ENCODE data around the gene YAF2. TPM values are rescaled to one million over a fixed set of nuclear protein-coding genes. Genes with fewer than 3 reads are reported as not detected.

Gene YAF2
- total and polyA plus RNA-seq, 2 donors (not counting 3 experiments of a cell fraction or from before 2014, with no cell fraction given), result 6.9 to 29.2 TPM

DNA sequence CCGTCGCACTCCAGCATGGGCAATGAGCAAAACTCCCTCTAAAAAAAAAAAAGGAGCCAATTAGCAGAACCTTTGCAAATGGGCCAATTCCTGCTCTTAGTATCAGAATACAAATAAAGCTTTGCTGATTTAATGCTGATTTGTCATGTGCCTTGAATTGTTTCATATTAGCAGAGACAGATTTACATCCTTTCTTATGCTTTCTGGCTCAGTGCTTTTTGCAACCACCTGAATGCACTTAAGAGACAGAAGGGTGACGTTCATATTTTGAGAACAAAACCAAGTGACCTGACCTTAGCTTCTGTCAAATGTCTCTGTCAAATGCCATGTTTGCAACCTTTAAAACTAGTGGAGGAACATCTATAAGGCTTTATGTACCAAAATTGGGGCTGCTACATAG, 43.8 kb upstream of the YAF2 start:
- ChIA-PET POLR2A (no interaction called here), CTCF (interaction anchor here (1.4 kb wide), 1 partner anchor 16 kb away, joined by 4 read pairs; no protein-coding TSS in a partner anchor)
- H3K4me3 ChIP-seq (replicated peaks in 1 of 3; ENCODE audit: insufficient read depth in 1 of 3, low read depth in 1 of 3, low read length in 3 of 3), result no peak overlapping the region
- DNase-seq (ENCODE audit: low read depth, low spot score) (no peak), FAIRE-seq (no peak)
- no peaks in the 10 kb centered on the region for H3K9me1 ChIP-seq (replicated peaks; ENCODE audit: control insufficient read depth, extremely low read depth, insufficient read depth, low read length)
- intact Hi-C loops (cut with micrococcal nuclease), result no loop called here
- no peak overlapping the region for H3K4me2 ChIP-seq (ENCODE audit: insufficient read depth, low read length)
- H3K27ac ChIP-seq (ENCODE audit: insufficient read depth, low read depth, low read length), result no peak overlapping the region
- no TSS peak for BruUV-seq (replicated peaks)
- no peak for TF ChIP-seq MYC (IDR thresholded peaks at IDR 0.05; ENCODE audit: low read depth, low read length)
- H3K4me1 ChIP-seq (ENCODE audit: control insufficient read depth, extremely low read depth, insufficient read depth, low read length), result no peaks in the 10 kb centered on the region
- dilution Hi-C loops (cut with MboI; ENCODE audit: extremely low pct_ligation_motif_present, low sequenced_read_pairs), result no loop called here
- no peaks in the 10 kb centered on the region for H3K79me2 ChIP-seq (ENCODE audit: control insufficient read depth, insufficient read depth, low read length)
- peaks cover 4 to 5% of the 10 kb centered on the region in 2 experiments for H3K27me3 ChIP-seq (ENCODE audit: control insufficient read depth in 2 of 2, insufficient read depth in 2 of 2, low read length in 2 of 2)
- no peak overlapping the region for H2AFZ ChIP-seq (ENCODE audit: low read depth, low read length)
- no peaks in the 10 kb centered on the region for H3K36me3 ChIP-seq (ENCODE audit: control insufficient read depth in 2 of 2, extremely low read depth in 1 of 2, insufficient read depth in 2 of 2, low read length in 2 of 2)
- H4K20me1 ChIP-seq (replicated peaks; ENCODE audit: control insufficient read depth, extremely low read depth, insufficient read depth, low read length), result no peaks in the 10 kb centered on the region
- H3K9ac ChIP-seq (replicated peaks; ENCODE audit: extremely low read depth, insufficient read depth, low read length), result no peak overlapping the region
- no peaks in the 10 kb centered on the region for H3K9me3 ChIP-seq (replicated peaks; ENCODE audit: control insufficient read depth, insufficient read depth, low read length)

DNA sequence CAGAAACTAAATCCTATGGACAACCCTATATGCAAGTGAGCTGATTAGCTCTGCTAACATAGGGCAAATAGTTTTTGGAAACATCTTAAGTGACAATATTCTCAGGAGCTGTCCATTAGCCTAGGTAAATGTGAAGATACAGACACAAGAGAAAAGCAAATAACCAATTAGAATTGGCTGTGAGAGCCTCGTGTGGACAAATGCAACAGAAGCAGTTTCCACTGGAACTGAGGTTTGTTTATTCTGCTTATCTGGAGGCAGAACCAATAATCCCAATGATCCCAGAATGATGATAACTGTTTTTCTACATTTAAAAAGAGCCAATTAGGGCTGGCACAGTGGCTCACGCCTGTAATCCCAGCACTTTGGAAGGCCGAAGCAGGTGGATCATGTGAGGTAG, 43.2 kb upstream of the YAF2 start:
- dilution Hi-C loops (cut with MboI; ENCODE audit: extremely low pct_ligation_motif_present, low sequenced_read_pairs) (no loop called here), intact Hi-C loops (cut with micrococcal nuclease) (no loop called here)
- no peak for FAIRE-seq
- H3K36me3 ChIP-seq (ENCODE audit: control insufficient read depth in 2 of 2, extremely low read depth in 1 of 2, insufficient read depth in 2 of 2, low read length in 2 of 2), result no peaks in the 10 kb centered on the region
- no peak overlapping the region for H3K4me3 ChIP-seq (replicated peaks in 1 of 3; ENCODE audit: insufficient read depth in 1 of 3, low read depth in 1 of 3, low read length in 3 of 3)
- H3K9ac ChIP-seq (replicated peaks; ENCODE audit: extremely low read depth, insufficient read depth, low read length), result no peak overlapping the region
- H3K79me2 ChIP-seq (ENCODE audit: control insufficient read depth, insufficient read depth, low read length), result no peaks in the 10 kb centered on the region
- TF ChIP-seq JUN (IDR thresholded peaks at IDR 0.05; ENCODE audit: borderline replicate concordance, insufficient read depth, insufficient read length, low read depth) (no peak), EZH2 (IDR thresholded peaks at IDR 0.05; ENCODE audit: borderline replicate concordance, low read depth, low read length, severe bottlenecking) (no peak), POLR2AphosphoS5 (IDR thresholded peaks at IDR 0.05; ENCODE audit: insufficient read depth, low read depth, low read length) (no peak), MYC (IDR thresholded peaks at IDR 0.05; ENCODE audit: low read depth, low read length) (no peak), POLR2A (IDR thresholded peaks at IDR 0.05; ENCODE audit: low read depth, low read length) (no peak), GATA2 (IDR thresholded peaks at IDR 0.05; ENCODE audit: insufficient read depth, insufficient read length, low read depth, low read length) (no peak), FOS (IDR thresholded peaks at IDR 0.05; ENCODE audit: borderline replicate concordance, insufficient read depth, low read length) (no peak)
- TF ChIP-seq, protein P1, sequence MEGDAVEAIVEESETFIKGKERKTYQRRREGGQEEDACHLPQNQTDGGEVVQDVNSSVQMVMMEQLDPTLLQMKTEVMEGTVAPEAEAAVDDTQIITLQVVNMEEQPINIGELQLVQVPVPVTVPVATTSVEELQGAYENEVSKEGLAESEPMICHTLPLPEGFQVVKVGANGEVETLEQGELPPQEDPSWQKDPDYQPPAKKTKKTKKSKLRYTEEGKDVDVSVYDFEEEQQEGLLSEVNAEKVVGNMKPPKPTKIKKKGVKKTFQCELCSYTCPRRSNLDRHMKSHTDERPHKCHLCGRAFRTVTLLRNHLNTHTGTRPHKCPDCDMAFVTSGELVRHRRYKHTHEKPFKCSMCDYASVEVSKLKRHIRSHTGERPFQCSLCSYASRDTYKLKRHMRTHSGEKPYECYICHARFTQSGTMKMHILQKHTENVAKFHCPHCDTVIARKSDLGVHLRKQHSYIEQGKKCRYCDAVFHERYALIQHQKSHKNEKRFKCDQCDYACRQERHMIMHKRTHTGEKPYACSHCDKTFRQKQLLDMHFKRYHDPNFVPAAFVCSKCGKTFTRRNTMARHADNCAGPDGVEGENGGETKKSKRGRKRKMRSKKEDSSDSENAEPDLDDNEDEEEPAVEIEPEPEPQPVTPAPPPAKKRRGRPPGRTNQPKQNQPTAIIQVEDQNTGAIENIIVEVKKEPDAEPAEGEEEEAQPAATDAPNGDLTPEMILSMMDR (IDR thresholded peaks at IDR 0.05; ENCODE audit: extremely low read depth in 1 of 2, insufficient read depth in 1 of 2, low read depth in 1 of 2, low read length in 2 of 2), result no peak
- TF ChIP-seq, protein P2, sequence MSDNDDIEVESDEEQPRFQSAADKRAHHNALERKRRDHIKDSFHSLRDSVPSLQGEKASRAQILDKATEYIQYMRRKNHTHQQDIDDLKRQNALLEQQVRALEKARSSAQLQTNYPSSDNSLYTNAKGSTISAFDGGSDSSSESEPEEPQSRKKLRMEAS (IDR thresholded peaks at IDR 0.05; ENCODE audit: insufficient read depth, insufficient read length), result no peak
- no peak overlapping the region for H3K27ac ChIP-seq (ENCODE audit: insufficient read depth, low read depth, low read length)
- no peaks in the 10 kb centered on the region for H3K9me1 ChIP-seq (replicated peaks; ENCODE audit: control insufficient read depth, extremely low read depth, insufficient read depth, low read length)
- no peak overlapping the region for H2AFZ ChIP-seq (ENCODE audit: low read depth, low read length)
- no peaks in the 10 kb centered on the region for H3K4me1 ChIP-seq (ENCODE audit: control insufficient read depth, extremely low read depth, insufficient read depth, low read length)
- peaks cover 4 to 5% of the 10 kb centered on the region in 2 experiments for H3K27me3 ChIP-seq (ENCODE audit: control insufficient read depth in 2 of 2, insufficient read depth in 2 of 2, low read length in 2 of 2)
- no peaks in the 10 kb centered on the region for H4K20me1 ChIP-seq (replicated peaks; ENCODE audit: control insufficient read depth, extremely low read depth, insufficient read depth, low read length)
- DNase-seq (ENCODE audit: low read depth, low spot score), result no peak
- CTCF ChIA-PET, result interaction anchor here (1.4 kb wide), 1 partner anchor 17 kb away, joined by 4 read pairs; no protein-coding TSS in a partner anchor
- no TSS peak for BruUV-seq (replicated peaks)
- H3K9me3 ChIP-seq (replicated peaks; ENCODE audit: control insufficient read depth, insufficient read depth, low read length), result no peaks in the 10 kb centered on the region
- no peak overlapping the region for H3K4me2 ChIP-seq (ENCODE audit: insufficient read depth, low read length)
- POLR2A ChIA-PET, result no interaction called here
